NB4 (cell line): ENCODE measurements around the gene FLNB.
"Not testable (repeated sequence)": the region's sequence is repeated elsewhere in the genome, so short reads cannot be mapped to it uniquely, and the experiment has no call there.

Source experiments
- DNase-seq: peaks from one replicate; pipeline ENCODE4 v3.0.0; 2010; ENCODE audit warnings: low read depth
- H3K4me3 ChIP-seq: one replicate; pipeline ENCODE4 v1.5.1; 2011; ENCODE audit warnings: mild to moderate bottlenecking, low read depth, low read length, moderate library complexity
- CTCF ChIP-seq: IDR thresholded peaks from one replicate; pipeline ENCODE4 v1.5.1; 2012; ENCODE audit warnings: low read depth, low read length
- MAX ChIP-seq: IDR thresholded peaks from 2 replicates; pipeline ENCODE4 v1.6.1; 2011; ENCODE audit warnings: low read depth, low read length
- MYC ChIP-seq: IDR thresholded peaks from 2 replicates; pipeline ENCODE4 v1.6.1; 2011; ENCODE audit warnings: low read depth, low read length
- POLR2A ChIP-seq: IDR thresholded peaks from 2 replicates; pipeline ENCODE4 v1.6.1; 2011; ENCODE audit warnings: mild to moderate bottlenecking; ENCODE audit not compliant: insufficient read length; ENCODE audit errors: extremely low read depth

FLNB gene

GRCh38 chr3:58043933-58044332 is 35.7 kb downstream of the FLNB start:
- no peak for DNase-seq
- no peak overlapping the region for H3K4me3 ChIP-seq
- TF ChIP-seq CTCF (no peak), MAX (no peak)

- no peak overlapping the region for H3K4me3 ChIP-seq
- TF ChIP-seq MAX (no peak), CTCF (no peak), MYC (no peak), POLR2A (no peak)
- no peak for DNase-seq
Observed at GRCh38 chr3:58044691-58045483, 36.7 kb downstream of the FLNB start.

- no peak overlapping the region for H3K4me3 ChIP-seq
- DNase-seq: no peak
Observed at GRCh38 chr3:58047826-58048225, 39.6 kb downstream of the FLNB start.

GRCh38 chr3:58048301-58048700 is 40.1 kb downstream of the FLNB start:
- no peak overlapping the region for H3K4me3 ChIP-seq
- TF ChIP-seq POLR2A (no peak), MAX (no peak), MYC (no peak)
- no peak for DNase-seq

More at GRCh38 chr3:58047826-58048225, 39.6 kb downstream of the FLNB start:
- no peak for TF ChIP-seq MAX
- TF ChIP-seq MYC: no peak
- TF ChIP-seq POLR2A: no peak
- no peak for TF ChIP-seq CTCF

GRCh38 chr3:58049143-58049785 is 41.0 kb downstream of the FLNB start:
- no peak overlapping the region for H3K4me3 ChIP-seq
- DNase-seq: no peak
- no peak for TF ChIP-seq MYC
- TF ChIP-seq CTCF: no peak
- TF ChIP-seq POLR2A: no peak
- no peak for TF ChIP-seq MAX

GRCh38 chr3:58051196-58051595 is 43.0 kb downstream of the FLNB start:
- DNase-seq: peak; percentile 93
- TF ChIP-seq POLR2A (no peak), MAX (peak; percentile 84), MYC (peak; percentile 87)
- H3K4me3 ChIP-seq: peak overlapping the region; percentile 17

GRCh38 chr3:58051658-58052261 is 43.5 kb downstream of the FLNB start:
- H3K4me3 ChIP-seq: peak overlapping the region; percentile 17
- DNase-seq: not testable (repeated sequence)
